Measurements from ENCODE around the gene MAG. TPM values are rescaled to one million over a fixed set of nuclear protein-coding genes. Genes with fewer than 3 reads are reported as not detected.

MAG gene
- total RNA-seq, 4 donors from 2014 or later = 0.91 to 15.1 TPM; not detected in 2

DNA sequence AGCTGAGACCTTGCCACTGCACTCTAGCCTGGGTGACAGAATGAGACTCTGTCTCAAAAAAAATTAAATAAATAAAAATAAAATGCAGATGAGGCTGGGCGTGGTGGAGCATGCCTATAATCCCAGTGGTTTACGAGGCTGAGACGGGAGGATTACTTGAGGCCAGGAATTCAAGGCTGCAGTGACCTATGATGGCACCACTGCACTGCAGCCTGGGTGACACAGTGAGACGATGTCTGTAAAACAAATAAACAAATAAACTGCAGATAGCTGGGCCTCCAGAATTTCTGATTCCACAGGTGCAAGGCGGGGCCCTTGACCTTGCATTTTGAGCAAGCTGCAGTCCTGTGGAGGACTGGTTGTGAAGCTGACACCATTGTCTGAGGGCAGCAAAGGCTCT, 3.1 kb upstream of the MAG start:
- no peak overlapping the region for H3K27ac ChIP-seq
- DNase-seq = no peak
- H3K4me3 ChIP-seq = no peak overlapping the region
- no peaks in the 10 kb centered on the region for H3K27me3 ChIP-seq
- intact Hi-C loops (cut with DNase I; ENCODE audit: low total_unique reads) = no loop called here
- no peak for TF ChIP-seq POLR2A (IDR thresholded peaks at IDR 0.05)
- TF ChIP-seq, protein P1, sequence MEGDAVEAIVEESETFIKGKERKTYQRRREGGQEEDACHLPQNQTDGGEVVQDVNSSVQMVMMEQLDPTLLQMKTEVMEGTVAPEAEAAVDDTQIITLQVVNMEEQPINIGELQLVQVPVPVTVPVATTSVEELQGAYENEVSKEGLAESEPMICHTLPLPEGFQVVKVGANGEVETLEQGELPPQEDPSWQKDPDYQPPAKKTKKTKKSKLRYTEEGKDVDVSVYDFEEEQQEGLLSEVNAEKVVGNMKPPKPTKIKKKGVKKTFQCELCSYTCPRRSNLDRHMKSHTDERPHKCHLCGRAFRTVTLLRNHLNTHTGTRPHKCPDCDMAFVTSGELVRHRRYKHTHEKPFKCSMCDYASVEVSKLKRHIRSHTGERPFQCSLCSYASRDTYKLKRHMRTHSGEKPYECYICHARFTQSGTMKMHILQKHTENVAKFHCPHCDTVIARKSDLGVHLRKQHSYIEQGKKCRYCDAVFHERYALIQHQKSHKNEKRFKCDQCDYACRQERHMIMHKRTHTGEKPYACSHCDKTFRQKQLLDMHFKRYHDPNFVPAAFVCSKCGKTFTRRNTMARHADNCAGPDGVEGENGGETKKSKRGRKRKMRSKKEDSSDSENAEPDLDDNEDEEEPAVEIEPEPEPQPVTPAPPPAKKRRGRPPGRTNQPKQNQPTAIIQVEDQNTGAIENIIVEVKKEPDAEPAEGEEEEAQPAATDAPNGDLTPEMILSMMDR (IDR thresholded peaks at IDR 0.05) = no peak
- no peaks in the 10 kb centered on the region for H3K4me1 ChIP-seq
- H3K36me3 ChIP-seq = no peaks in the 10 kb centered on the region
- H3K9me3 ChIP-seq = no peaks in the 10 kb centered on the region

DNA sequence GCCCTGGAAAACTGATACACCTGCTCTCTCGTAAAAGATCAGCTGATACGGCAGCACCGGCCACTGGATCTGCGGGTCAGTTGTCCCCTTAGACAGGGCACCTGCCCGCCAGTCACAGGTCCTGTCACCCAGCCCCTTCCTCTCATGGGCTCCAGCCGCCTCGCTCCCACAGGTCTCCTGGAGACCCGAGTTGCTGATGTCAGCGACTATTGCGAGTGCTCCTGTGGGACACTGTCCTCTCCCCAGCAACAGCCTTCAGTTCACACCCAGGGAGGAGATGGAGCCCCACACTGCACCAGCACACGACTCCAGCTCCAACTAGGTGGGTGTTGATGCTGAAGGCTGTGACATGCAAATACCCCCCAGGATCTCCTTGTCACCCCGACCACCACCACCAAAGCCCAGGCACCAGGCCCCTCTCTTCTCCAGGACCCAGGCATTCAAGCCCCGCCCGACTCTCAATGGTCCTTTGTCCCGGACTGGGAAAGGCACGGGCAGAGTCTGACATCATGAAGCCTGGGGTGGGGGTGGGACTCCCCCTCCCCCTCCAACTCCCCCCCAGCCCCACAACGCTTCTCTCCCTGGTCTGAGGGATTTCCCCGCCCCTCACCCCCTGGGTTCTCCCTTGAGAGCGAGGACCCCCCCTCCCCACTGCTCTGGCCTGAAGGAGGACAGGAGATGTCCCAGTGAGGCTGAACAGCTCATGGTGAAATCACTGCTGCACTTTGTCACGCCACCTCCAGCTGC, 1.4 kb upstream of the MAG start:
- Histone ChIP-seq H3K36me3 (no peaks in the 10 kb centered on the region), H3K27me3 (no peaks in the 10 kb centered on the region), H3K27ac (no peak overlapping the region), H3K4me3 (no peak overlapping the region), H3K4me1 (no peaks in the 10 kb centered on the region), H3K9me3 (no peaks in the 10 kb centered on the region)
- no peak for DNase-seq
- intact Hi-C loops (cut with DNase I; ENCODE audit: low total_unique reads) = no loop called here
- TF ChIP-seq, protein P1 (IDR thresholded peaks at IDR 0.05) = no peak
- TF ChIP-seq POLR2A (IDR thresholded peaks at IDR 0.05) = no peak

DNA sequence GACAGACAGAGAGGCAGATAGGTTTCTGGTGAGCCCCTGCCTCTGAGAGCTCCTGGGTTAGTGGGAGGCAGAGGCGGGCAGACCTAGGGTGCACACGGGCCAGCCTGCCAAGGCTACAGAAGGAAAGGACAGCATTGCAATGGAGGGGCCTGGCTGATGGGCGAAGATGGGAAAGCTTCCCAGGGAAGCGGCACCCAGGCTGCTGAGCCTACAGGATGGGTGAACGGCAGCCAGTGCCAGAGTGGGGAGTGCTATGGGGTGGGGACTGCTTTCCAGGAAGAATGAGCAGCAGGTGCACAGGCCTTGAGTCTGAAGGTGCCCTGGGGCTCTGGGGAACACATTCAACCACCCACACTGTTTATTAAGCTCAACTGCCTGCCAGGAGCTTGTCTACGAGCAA, 702 bp upstream of the MAG start:
- TF ChIP-seq, protein P1 (IDR thresholded peaks at IDR 0.05) = no peak
- TF ChIP-seq POLR2A (IDR thresholded peaks at IDR 0.05) = no peak
- Histone ChIP-seq H3K4me1 (no peaks in the 10 kb centered on the region), H3K27ac (no peak overlapping the region), H3K27me3 (no peaks in the 10 kb centered on the region), H3K36me3 (no peaks in the 10 kb centered on the region), H3K4me3 (no peak overlapping the region), H3K9me3 (no peaks in the 10 kb centered on the region)
- DNase-seq = no peak
- intact Hi-C loops (cut with DNase I; ENCODE audit: low total_unique reads) = no loop called here

DNA sequence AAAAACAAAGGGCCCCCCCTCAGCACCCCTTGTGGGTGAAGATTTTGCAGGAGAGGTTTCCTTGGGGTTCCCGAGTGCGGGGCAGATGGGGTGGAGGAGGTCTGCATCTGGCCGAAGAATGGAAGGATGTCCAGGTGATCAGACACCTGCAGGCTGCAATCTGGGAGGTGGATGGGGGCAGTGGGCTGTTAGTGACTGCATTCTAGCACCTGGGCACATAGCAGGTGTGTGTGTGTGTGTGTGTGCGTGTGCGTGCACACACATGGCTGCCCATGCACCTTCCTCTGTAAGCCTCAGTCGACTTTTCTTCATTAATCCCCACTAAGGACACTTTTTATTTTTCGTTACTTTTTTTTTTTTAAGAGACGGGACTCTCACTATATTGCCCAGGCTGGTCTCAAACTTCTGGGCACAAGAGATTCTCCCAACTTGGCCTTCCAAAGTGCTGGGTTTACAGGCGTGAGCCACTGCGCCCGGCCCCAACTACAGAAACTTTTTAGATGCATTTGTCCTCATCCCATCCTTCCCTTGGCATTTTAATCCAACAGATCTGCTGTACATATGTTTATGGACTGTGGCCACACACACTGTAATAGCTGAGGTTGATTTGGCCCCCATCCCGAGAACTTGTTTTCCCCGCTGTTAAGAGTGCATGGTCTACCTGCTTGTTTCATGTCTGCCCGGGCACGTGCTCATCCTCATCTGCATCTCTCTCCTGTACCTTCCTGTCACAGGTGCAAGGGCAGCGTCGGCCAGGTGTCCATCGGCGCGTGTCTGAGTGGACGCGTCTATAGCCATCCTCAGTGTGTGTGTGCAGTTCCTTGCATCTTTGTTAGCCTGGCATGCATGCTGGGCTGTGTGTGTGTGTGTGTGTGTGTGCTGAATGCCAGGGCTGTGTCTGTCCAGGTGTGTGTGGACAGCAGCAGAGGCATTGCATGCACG, 731 bp downstream of the MAG start:
- intact Hi-C loops (cut with DNase I; ENCODE audit: low total_unique reads) = no loop called here
- no peaks in the 10 kb centered on the region for H3K9me3 ChIP-seq
- no peaks in the 10 kb centered on the region for H3K36me3 ChIP-seq
- TF ChIP-seq POLR2A (IDR thresholded peaks at IDR 0.05) = no peak
- TF ChIP-seq, protein P1 (IDR thresholded peaks at IDR 0.05) = no peak
- no peaks in the 10 kb centered on the region for H3K27me3 ChIP-seq
- H3K4me1 ChIP-seq = no peaks in the 10 kb centered on the region
- H3K4me3 ChIP-seq = no peak overlapping the region
- no peak for DNase-seq
- H3K27ac ChIP-seq = no peak overlapping the region

GRCh38 chr19:35293363-35293739, 1.4 kb downstream of the MAG start:
- intact Hi-C loops (cut with DNase I; ENCODE audit: low total_unique reads) = no loop called here
- no peaks in the 10 kb centered on the region for H3K36me3 ChIP-seq
- TF ChIP-seq POLR2A (IDR thresholded peaks at IDR 0.05) = no peak
- TF ChIP-seq, protein P1 (IDR thresholded peaks at IDR 0.05) = no peak
- DNase-seq = no peak
- no peak overlapping the region for H3K4me3 ChIP-seq
- no peaks in the 10 kb centered on the region for H3K27me3 ChIP-seq
- H3K27ac ChIP-seq = no peak overlapping the region
- no peaks in the 10 kb centered on the region for H3K9me3 ChIP-seq
- H3K4me1 ChIP-seq = no peaks in the 10 kb centered on the region

Data from uterus (tissue), 4 donors.